Medulla oblongata (tissue), 1 donor: ENCODE results near the gene P2RX7.

Experiments used
- DNase-seq: peaks from one replicate; pipeline ENCODE4 v3.0.0-alpha.2; 2015; ENCODE audit errors: extremely low spot score

P2RX7 gene

GRCh38 chr12:121110211-121110940 is 22.3 kb upstream of the P2RX7 start:
- peak; percentile 88 for DNase-seq

- no peak for DNase-seq
These were observed 21.0 kb upstream of the P2RX7 start for GRCh38 chr12:121111684-121112083.

DNA sequence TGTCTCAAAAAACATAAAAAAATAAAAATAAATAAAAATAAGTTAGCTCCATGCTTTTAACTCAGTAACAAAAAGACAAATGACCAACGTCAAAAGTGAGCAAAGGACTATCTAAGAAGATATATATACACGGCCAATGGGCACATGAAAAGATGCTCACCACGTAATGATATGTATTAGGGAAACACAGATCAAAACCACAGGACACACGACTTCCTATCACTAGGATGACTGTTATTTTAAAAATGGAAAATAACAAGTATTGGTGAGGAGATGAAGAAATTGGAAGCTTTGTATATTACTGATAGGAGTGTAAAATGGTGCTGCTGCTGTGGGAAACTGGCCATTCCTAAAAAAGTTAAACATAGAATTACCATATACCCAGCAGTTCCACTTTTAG is 20.2 kb upstream of the P2RX7 start:
- DNase-seq, result no peak

GRCh38 chr12:121113057-121113456 is 19.6 kb upstream of the P2RX7 start:
- no peak for DNase-seq

DNA sequence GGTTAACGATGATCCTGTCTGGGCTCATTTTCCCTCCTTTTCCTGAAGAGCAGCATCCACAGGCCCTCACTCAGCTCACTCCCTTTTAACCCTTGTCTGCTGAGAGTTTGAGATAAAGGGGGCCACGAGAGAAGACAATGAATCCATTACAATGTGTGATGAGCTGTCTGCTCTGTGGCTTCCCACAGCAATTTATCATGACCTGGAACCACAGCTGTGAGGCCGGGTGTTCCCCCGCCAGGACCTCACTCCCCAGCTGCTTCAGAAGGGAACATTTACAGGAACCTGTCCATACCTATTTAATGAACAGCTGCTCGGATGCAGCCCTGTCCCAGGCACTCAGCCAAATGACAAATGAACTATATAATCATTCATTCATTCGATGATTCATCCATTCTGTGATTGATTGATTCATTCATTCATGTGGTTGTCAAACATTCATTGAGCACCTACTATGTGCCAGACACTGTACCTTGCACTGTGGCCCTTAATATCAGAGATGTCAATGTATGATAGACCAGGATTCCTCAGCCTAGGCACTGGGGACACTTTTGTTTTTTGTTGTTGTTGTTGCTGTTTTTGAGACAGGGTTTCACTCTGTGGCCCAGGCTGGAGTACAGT is 18.5 kb upstream of the P2RX7 start:
- no peak for DNase-seq

DNA sequence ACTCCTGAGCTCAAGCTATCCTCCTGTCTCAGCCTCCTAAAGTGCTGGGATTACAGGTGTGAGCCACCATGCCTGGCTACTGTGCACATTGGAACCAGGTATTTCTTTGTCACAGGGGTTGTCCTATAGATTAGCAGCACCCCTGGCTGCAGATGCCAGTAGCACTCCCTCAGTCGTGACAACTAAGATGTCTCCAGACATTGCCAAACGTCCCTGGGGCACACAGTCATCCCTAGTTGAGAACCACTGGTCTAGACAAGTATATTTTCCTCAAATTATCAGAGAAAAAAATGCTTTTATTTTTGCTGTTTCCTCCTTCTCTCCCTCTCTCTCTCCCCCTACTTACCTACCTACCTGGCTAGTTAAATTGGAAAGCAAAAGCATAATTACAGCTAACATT is 17.9 kb upstream of the P2RX7 start:
- no peak for DNase-seq

DNA sequence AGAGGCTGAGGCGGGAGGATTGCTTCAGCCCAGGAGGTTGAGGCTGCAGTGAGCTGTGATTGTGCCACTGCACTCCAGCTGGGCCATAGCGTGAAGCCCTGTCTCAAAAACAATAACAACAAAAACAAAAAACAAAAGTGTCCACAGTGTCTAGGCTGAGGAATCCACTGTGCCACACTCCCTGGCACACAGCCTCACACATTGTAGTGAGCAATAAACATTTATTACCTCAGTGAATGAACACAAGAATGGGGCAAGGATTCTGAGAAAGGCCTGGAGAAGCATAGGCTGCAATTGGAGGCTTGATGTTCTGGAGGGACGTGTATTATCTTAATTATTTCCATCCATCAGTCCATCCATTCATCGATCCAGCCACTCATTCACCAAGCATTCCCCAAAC is 17.1 kb upstream of the P2RX7 start:
- DNase-seq, result no peak

GRCh38 chr12:121116318-121117225 is 16.1 kb upstream of the P2RX7 start:
- no peak for DNase-seq

- DNase-seq, result no peak
These were observed 15.4 kb upstream of the P2RX7 start for GRCh38 chr12:121117226-121117777.

DNA sequence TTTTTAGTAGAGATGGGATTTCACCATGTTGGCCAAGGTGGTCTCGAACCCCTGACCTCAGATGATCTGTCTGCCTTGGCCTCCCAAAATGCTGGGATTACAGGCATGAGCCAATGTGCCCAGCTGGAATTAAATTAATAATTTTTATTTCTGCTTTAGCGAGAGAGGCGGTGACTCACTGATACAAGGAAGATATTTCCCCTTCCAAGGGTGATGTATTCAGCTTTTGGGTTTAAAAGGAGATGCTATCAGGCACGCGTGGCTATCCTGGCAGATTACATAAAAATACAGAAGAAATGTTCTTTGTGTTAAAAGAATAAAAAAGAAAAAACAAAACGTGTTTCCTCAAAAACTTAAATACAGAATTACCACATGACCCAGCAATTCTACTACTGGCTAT is 12.4 kb upstream of the P2RX7 start:
- DNase-seq, result no peak

DNA sequence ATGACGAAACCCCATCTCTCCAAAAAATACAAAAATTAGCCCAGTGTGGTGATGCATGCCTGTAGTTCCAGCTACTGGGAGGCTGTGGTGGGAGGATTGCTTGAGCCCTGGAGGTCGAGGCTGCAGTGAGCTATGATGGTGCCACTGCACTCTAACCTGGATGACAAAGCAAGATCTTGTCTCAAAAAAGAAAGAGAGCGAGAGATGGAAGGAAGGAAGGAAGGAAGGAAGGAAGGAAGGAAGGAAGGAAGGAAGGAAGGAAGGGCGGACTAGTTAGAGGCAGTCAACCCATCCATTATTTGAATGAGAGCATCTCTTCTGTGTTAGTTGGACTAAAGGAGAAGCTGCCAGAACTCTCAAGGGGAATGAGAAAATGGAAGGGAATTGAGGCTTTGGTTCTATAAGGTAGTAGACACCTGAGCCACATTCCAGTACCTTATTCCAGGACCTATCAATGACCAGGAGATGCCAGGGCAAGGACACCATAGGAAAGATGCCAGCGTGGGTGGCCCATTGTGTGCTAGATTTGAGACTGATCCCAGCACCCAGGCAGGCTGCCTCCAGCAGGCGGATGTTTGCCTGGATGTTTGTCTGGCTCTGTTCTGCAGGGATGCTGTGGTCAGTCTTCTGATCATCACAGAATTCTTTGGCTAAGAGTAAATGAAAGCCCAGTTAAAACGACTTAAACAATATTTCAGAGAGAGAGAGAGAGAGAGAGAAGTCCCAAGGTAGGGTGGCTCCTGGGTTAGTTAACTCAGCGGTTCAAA is 11.5 kb upstream of the P2RX7 start:
- no peak for DNase-seq

- no peak for DNase-seq
These were observed 10.9 kb upstream of the P2RX7 start for GRCh38 chr12:121121805-121122204.

- no peak for DNase-seq
These were observed 9.2 kb upstream of the P2RX7 start for GRCh38 chr12:121123488-121123887.

DNA sequence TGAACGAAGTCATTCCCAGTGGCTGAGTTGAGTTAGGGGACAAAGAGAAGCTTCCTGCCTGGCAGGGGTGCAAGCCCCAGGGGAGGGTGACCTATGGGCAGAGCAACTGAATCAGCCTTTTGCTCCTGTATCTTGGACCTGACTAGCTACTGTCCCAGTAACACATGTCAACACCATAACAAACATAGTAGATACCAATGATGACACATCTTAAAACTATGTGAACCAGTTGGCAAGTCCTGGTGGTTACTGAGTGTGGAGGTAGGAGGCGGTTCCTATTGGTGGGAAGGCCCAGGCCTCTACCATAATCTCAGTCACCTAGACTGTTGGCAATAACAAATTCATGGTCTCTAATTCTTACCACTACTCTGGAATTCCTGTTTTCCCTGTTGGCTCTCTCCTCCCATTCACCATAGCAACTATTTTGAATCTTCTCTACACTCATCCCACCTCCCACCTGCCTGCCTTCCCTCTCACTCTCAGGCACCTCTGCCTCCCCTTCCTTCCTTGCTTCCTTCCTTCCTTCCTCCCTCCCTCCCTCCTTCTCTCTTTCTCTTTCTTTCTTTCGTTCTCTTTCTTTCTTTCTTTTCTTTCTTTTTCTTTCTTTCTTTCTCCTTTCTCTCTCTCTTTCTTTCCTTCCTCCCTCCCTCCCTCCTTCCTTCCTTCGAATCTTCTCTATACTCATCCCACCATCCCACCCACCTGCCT is 8.1 kb upstream of the P2RX7 start:
- no peak for DNase-seq

DNA sequence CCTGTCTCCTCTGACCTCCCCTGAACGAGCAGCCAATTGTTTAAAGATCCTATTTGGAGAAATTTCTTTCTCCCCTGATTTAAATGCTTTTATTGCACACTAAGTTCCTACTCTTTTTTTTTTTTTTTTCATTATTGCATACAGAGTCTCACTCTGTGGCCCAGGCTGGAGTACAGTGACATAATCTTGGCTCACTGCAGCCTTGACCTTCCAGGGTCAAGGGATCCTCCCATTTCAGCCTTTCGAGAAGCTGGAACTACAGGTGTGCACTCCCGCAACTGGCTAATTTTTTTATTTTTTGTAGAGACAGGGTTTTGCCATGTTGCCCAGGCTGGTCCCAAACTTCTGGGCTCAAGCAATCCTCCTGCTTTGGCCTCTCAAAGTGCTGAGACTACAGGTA is 5.2 kb upstream of the P2RX7 start:
- DNase-seq, result no peak

DNA sequence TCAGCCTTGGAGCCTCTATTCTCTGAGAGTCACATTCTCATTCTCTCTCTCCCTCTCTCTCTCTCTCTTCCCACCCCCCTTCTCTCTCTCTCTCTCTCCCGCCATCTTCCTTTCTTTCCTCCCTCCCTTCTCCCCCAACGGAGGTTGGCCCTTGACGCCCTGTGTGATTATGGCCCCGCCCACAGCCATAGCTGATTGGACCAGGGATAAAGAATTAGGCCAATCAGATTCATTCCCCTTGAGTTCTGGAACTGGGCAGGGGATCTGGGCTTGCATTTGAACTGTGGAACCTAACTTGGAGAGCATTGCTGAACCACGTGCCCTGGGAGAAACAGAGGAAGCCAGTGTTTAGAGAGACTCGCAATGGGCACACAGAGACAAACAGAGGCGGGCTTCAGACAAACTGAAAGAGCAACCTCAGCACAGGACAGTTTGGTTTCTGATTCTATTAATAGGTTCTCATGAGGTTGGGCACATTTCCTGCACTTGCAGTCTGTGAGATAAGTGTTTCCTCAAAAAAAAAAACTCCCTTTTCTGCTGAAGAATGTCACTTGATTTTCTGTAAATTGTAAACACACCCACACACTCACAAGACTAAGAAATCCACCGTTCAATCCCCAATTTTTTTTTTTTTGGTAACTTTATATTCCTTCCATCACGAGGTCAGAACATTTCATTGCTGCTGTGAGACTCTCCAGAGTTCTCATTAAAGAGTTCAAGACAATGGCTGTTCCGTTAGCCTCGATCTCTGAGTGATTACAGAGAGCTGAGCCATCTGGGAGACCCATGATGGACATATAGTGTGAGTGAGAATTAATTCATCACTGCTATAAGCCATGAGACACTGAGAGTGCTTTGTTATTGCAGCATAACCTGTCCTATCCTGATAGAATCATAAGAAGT is 3.5 kb upstream of the P2RX7 start:
- peak; percentile 100 for DNase-seq

- no peak for DNase-seq
These were observed 2.9 kb upstream of the P2RX7 start for GRCh38 chr12:121129811-121130147.

DNA sequence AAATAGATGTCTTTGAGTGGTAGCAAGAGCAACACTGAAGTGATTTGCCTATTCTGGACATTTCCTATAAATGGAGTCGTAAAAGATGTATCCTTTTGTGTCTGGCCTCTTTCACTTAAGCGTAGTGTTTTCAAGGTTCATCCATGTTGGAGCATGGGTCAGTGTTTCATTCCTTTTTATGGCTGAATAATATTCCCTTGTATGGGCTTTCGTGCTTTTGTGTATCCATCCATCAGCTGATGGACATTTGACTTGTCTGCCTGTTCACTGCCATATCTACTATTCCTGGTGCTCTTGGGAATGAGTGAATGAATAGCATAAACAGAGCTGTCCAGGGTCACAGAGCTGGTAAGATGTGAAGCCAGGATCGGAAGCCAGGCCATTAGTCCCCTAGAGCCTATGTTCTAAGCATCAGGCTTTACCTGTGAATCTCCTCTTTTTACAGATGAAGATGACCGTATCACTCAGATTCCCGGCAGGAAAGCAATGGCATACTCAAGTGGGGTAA is 1.8 kb upstream of the P2RX7 start:
- DNase-seq, result no peak

GRCh38 chr12:121131941-121132341 is 735 bp upstream of the P2RX7 start:
- peak; percentile 37 for DNase-seq

GRCh38 chr12:121133838-121134237 is 1.2 kb downstream of the P2RX7 start:
- no peak for DNase-seq
